T-helper 1 cell treated with Interleukin-12 subunit alpha and Interleukin-12 subunit beta and Interleukin-4 antibody, amounts not matched to agents 30 μg/mL and 1 μg/mL, for 36 hours (primary cell): ENCODE measurements around the gene DLX1.

Experiments used
- H3K27ac Mint-ChIP-seq: one replicate; pipeline ENCODE4 v1.8.0; 2021; ENCODE audit warnings: mild to moderate bottlenecking, mixed read lengths
- H3K27me3 Mint-ChIP-seq: one replicate; pipeline ENCODE4 v1.8.0; 2021; ENCODE audit warnings: low read depth, mixed read lengths
- H3K36me3 Mint-ChIP-seq: one replicate; pipeline ENCODE4 v1.8.0; 2021; ENCODE audit warnings: low read depth, mixed read lengths
- H3K4me1 Mint-ChIP-seq: one replicate; pipeline ENCODE4 v1.8.0; 2021; ENCODE audit warnings: low read depth, mixed read lengths
- H3K4me3 Mint-ChIP-seq: one replicate; pipeline ENCODE4 v1.8.0; 2021; ENCODE audit warnings: mild to moderate bottlenecking, moderate library complexity, mixed read lengths
- H3K9me3 Mint-ChIP-seq: one replicate; pipeline ENCODE4 v1.8.0; 2021; ENCODE audit warnings: mixed read lengths

The DLX1 gene

DNA sequence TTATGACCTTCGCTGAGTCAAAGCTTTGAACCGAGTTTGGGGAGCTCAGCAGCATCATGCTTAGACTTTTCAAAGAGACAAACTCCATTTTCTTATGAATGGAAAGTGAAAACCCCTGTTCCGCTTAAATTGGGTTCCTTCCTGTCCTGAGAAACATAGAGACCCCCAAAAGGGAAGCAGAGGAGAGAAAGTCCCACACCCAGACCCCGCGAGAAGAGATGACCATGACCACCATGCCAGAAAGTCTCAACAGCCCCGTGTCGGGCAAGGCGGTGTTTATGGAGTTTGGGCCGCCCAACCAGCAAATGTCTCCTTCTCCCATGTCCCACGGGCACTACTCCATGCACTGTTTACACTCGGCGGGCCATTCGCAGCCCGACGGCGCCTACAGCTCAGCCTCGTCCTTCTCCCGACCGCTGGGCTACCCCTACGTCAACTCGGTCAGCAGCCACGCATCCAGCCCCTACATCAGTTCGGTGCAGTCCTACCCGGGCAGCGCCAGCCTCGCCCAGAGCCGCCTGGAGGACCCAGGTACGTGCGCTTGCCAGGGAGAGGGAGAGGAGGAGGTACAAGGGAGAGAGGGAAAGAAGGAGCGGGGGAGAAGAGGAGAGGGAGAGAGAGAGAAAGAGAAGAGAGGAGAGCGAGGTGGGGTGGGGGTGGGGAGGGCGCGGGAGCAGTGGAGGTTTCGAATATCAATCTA is at the start of gene DLX1:
Gene DLX1 (plus strand): TSS at position 48 of the 700 bp plus-strand sequence. CDS start 171 bp downstream, at position 219.
- H3K9me3 Mint-ChIP-seq = no peaks in the 10 kb centered on the region
- H3K27me3 Mint-ChIP-seq = peaks cover 100% of the 10 kb centered on the region
- H3K4me1 Mint-ChIP-seq = peaks cover 37% of the 10 kb centered on the region
- peaks cover 9% of the 10 kb centered on the region for H3K36me3 Mint-ChIP-seq
- peak within 1 kb of the TSS; percentile 81 for H3K27ac Mint-ChIP-seq
- peak within 1 kb of the TSS; percentile 73 for H3K4me3 Mint-ChIP-seq

DNA sequence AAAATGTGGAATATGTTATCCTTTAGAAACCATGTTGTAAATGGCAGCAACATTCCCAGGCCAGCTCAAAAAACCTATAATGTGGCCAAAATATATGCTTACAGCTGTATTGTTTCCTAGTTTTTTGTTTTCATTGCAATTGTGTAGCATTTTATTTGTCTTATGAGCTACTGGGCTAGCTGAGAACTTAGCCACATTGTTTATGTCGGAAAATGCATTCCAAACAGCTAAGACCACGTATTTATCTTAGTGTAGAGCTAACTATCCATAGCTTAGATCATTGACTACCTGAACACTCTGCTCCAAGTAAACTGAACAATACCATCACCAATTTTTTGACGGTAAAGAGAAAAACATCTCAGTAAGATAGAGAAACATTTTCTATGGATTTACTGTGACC is 47.2 kb upstream of the DLX1 start:
- H3K36me3 Mint-ChIP-seq = no peaks in the 10 kb centered on the region
- no peak overlapping the region for H3K4me3 Mint-ChIP-seq
- H3K27me3 Mint-ChIP-seq = no peaks in the 10 kb centered on the region
- peaks cover 2% of the 10 kb centered on the region for H3K4me1 Mint-ChIP-seq
- H3K27ac Mint-ChIP-seq = no peak overlapping the region
- no peaks in the 10 kb centered on the region for H3K9me3 Mint-ChIP-seq

DNA sequence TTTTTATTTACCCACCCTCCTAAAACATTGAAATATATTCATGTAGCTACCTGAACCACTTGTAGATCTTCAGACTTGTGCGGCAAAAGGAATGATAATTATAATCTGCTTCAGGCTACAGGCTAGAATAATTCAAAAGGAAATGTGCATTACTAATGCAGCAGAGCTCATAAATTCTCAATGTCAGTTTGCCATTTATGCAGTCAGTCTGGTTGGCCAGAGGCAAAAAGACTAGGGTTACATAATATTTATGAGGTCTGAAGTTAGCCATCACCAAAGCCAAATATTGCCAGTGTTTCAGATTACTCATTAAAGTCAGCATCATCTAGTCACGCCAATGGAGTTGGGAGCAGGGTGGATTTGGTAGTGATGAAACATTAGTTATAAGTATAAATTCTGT is 46.7 kb upstream of the DLX1 start:
- H3K27ac Mint-ChIP-seq = no peak overlapping the region
- no peaks in the 10 kb centered on the region for H3K27me3 Mint-ChIP-seq
- no peak overlapping the region for H3K4me3 Mint-ChIP-seq
- H3K36me3 Mint-ChIP-seq = no peaks in the 10 kb centered on the region
- peaks cover 2% of the 10 kb centered on the region for H3K4me1 Mint-ChIP-seq
- no peaks in the 10 kb centered on the region for H3K9me3 Mint-ChIP-seq

DNA sequence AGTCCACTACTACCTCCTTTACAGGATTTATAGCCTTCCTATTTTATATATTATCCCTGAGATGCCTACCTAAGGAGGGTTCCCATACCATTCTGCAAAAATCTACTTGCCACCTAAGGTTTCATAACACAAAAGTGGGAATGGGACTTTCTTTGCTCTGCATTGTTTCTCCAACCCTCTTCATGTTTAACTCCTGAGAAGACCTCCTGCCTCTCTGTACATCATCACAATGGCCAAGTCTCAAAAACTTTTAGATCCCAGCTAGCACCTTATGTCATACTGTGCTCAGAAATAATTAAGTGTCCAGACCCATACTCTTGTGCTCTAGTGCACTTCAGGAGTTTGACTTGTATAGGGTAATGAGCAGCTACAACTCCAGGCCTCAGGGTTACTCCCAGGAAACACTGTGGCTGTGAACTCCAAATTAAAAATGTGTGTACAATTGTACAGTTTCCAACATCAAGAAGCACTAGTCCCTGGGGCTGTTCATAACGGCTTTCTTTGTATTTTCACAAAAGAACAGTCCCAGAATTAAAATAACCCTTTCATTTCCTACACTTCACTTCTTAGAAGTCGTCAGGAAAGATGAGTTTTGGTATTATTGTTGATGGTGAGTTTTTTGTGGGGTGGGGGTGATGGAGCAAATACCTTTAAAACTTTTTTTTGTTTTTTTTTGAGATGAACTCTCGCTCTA is 46.1 kb upstream of the DLX1 start:
- no peak overlapping the region for H3K4me3 Mint-ChIP-seq
- H3K27ac Mint-ChIP-seq = no peak overlapping the region
- H3K9me3 Mint-ChIP-seq = no peaks in the 10 kb centered on the region
- H3K36me3 Mint-ChIP-seq = no peaks in the 10 kb centered on the region
- peaks cover 2% of the 10 kb centered on the region for H3K4me1 Mint-ChIP-seq
- H3K27me3 Mint-ChIP-seq = no peaks in the 10 kb centered on the region

- no peaks in the 10 kb centered on the region for H3K9me3 Mint-ChIP-seq
Observed at GRCh38 chr2:172040311-172040710, 45.0 kb upstream of the DLX1 start.

DNA sequence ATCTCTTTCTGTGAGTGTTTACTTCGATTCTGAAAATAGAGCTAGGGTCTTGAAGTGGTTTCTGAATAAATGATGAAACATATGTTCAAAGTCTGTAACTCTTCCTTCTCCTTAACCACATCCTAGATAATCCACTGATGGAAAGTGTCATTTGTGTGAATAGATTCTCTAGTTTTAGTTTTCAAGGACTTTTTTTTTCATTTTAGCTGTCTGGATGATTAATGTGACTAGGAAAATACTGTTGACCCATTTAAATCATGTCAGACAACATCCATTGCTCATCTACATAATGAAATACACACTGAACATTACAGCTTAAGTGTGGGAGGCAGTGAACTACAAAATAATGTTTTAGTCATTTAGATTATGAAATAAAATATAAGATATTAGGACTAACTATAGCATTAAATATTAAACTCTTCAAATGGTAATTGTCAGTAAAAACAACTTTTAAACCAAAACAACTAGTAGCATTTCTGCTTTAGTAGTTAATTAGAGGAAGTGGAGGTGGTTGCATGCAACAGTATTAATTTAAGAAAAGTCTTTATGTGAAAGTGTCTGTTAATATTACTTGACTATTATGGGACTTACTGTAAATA is 39.1 kb upstream of the DLX1 start:
- Mint-ChIP-seq H3K36me3 (no peaks in the 10 kb centered on the region), H3K4me3 (no peak overlapping the region), H3K4me1 (peaks cover 4% of the 10 kb centered on the region), H3K9me3 (no peaks in the 10 kb centered on the region), H3K27ac (no peak overlapping the region), H3K27me3 (peaks cover 3% of the 10 kb centered on the region)

More at GRCh38 chr2:172040311-172040710, 45.0 kb upstream of the DLX1 start:
- Mint-ChIP-seq H3K27me3 (no peaks in the 10 kb centered on the region), H3K4me1 (peaks cover 2% of the 10 kb centered on the region), H3K27ac (no peak overlapping the region), H3K4me3 (no peak overlapping the region), H3K36me3 (no peaks in the 10 kb centered on the region)

GRCh38 chr2:172046866-172047565 is 38.3 kb upstream of the DLX1 start:
- H3K4me1 Mint-ChIP-seq = peaks cover 4% of the 10 kb centered on the region
- no peaks in the 10 kb centered on the region for H3K36me3 Mint-ChIP-seq
- no peak overlapping the region for H3K27ac Mint-ChIP-seq
- H3K27me3 Mint-ChIP-seq = peaks cover 3% of the 10 kb centered on the region
- no peaks in the 10 kb centered on the region for H3K9me3 Mint-ChIP-seq
- H3K4me3 Mint-ChIP-seq = no peak overlapping the region

DNA sequence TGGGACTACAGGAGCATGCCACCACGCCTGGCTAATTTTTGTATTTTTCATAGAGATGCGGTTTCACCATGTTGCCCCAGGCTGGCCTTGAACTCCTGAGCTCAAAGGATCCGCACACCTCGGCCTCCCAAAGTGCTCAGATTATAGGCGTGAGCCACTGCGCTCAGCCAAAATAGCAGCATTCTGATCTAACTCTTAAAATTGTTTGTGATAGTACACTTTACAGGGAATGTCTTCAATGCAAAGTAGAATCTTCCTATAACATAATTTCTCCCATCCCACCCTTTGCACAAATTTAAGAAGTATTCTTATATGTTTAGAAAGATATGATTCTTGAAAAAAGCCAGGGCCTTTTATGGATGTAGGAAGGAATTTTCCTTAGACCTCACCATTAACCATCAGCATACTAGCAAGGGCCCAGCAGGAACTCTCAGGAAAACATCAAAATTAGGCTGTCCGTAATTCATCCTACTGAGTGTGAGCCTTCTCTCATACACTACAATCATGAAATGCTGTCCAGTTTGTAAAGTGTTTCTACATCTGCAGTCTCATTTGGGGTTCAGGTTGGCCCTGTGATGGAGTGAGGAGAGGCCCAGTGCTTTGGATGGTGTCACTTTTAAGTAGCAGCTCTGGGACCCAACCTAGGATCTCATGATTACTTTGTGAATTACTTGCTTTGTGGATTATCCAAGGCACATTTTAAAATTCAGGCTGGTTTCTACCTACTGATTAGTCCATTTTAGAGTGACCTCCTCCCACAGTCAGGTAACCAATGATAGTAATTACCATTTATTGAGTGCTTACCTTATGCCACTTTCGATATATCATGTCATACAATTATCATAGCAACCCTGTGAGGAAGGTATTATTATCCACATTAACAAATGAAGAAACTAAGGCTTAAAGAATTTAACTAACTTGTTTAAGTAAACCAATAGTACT is 37.5 kb upstream of the DLX1 start:
- Mint-ChIP-seq H3K9me3 (no peaks in the 10 kb centered on the region), H3K4me1 (peaks cover 4% of the 10 kb centered on the region), H3K36me3 (no peaks in the 10 kb centered on the region), H3K4me3 (no peak overlapping the region), H3K27ac (no peak overlapping the region), H3K27me3 (peaks cover 3% of the 10 kb centered on the region)

DNA sequence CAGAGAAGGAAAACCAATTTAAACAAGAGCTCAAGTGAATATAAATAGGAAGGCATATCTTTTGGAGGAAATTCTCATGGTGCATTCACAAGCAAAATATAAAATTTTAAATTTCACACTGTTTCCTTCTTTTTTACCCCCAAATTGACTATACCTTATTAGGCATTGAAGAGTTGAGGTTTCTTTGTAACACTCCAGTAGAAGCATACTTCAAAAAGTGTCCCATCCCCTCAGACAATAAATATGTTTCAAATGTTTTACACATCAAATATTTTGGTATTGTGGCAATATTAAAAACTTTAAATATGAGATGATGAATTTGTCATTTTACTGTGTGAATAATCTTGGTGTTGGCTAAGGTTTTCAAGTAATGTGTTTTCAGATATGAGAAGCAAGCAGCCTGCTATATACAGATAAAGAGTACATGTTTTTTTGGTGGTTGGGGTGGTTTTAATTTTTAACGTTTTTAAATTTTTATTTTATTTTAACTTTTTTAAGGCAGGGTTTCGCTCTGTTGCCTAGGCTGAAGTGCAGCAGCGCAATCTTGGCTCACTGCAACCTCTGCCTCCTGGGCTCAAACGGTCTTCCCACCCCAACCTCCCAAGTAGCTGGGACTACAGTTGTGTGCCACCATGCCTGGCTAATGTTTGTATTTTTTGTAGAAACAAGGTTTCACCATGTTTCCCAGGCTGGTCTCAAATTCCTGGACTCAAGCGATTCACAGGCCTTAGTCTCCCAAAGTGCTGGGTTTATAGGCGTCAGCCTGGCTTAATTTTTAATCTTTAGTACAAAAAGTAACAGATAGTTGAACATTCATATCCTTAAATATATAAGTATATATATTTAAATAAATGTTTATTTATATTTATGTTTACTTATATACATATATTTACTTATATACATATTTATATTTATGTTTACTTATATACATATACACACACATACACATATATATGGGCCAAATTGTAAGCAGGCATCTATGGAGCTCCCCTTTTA is 36.5 kb upstream of the DLX1 start:
- Mint-ChIP-seq H3K4me1 (peaks cover 4% of the 10 kb centered on the region), H3K36me3 (no peaks in the 10 kb centered on the region), H3K27ac (no peak overlapping the region), H3K27me3 (peaks cover 3% of the 10 kb centered on the region), H3K4me3 (no peak overlapping the region), H3K9me3 (no peaks in the 10 kb centered on the region)

DNA sequence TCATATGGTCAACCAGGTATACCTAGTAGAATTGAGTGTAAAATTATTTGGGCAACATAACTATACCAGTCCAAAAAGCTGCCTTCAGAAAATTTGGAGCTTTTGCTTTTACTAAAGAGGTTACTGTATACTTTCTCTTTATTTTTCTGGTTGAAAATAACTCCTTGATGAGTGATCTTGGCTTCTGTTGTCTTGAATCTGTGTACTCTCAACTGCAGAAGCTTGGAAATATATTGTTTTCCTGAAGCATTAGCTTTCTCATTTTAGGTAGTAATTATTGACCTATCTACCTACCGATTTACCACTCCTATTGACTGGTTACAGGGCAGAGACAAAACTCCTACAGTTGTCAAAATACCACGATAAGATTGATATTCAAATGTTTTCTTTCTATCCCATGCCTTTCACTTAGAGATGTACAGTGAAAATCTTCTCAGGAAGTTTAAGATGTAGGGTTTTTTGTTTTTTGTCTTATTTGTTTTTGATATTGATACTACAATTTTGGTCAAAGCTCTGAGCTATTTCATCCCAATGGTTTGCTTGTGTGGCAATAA is 35.7 kb upstream of the DLX1 start:
- peaks cover 4% of the 10 kb centered on the region for H3K4me1 Mint-ChIP-seq

GRCh38 chr2:172050479-172051125 is 34.7 kb upstream of the DLX1 start:
- Mint-ChIP-seq H3K4me1 (peaks cover 4% of the 10 kb centered on the region), H3K36me3 (no peaks in the 10 kb centered on the region), H3K9me3 (no peaks in the 10 kb centered on the region), H3K27ac (no peak overlapping the region), H3K27me3 (peaks cover 7% of the 10 kb centered on the region), H3K4me3 (no peak overlapping the region)

More for the DNA sequence above, 35.7 kb upstream of the DLX1 start:
- Mint-ChIP-seq H3K9me3 (no peaks in the 10 kb centered on the region), H3K27ac (no peak overlapping the region), H3K27me3 (peaks cover 3% of the 10 kb centered on the region), H3K36me3 (no peaks in the 10 kb centered on the region), H3K4me3 (no peak overlapping the region)
